KOPT-K1 (cell line): ENCODE results near the gene SBF1.

Experiments
- H3K27ac ChIP-seq: fragments of 200-600 bp; sonication (generic); 2 replicates; pipeline ENCODE4 v1.5.1; 2016; ENCODE audit warnings: antibody characterized with exemption, mild to moderate bottlenecking, low read depth, low read length; ENCODE audit not compliant: poor library complexity, severe bottlenecking
- H3K36me3 ChIP-seq: fragments of 200-600 bp; sonication (generic); 2 replicates; pipeline ENCODE4 v1.5.1; 2017; ENCODE audit warnings: antibody characterized with exemption, mild to moderate bottlenecking, low read length, moderate library complexity; ENCODE audit not compliant: insufficient read depth
- H3K9me3 ChIP-seq: fragments of 200-600 bp; sonication (generic); 2 replicates; pipeline ENCODE4 v1.5.1; 2017; ENCODE audit warnings: antibody characterized with exemption, low read length, mild to moderate bottlenecking; ENCODE audit not compliant: insufficient read depth, poor library complexity, severe bottlenecking

Gene SBF1

DNA sequence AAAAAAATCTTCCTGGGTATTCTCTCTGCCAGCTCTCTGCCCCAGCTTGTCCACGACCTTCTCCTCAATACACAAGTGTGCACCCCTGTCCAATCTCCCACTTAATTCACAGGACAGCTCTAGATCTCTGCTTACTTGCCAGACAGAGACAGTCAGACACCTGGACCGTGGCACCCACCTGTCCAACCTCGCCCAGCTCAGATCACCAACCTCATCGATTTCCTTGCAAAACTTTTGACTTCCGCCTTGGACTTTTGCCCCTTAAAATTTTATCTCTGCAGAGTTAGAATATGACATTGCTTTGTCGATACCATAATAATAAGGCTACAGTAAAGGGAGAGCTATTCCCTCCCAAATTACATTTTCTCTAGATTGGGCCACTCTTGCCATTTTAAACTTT, 22.3 kb upstream of the SBF1 start:
- no peak overlapping the region for H3K27ac ChIP-seq
- no peaks in the 10 kb centered on the region for H3K9me3 ChIP-seq
- no peaks in the 10 kb centered on the region for H3K36me3 ChIP-seq

DNA sequence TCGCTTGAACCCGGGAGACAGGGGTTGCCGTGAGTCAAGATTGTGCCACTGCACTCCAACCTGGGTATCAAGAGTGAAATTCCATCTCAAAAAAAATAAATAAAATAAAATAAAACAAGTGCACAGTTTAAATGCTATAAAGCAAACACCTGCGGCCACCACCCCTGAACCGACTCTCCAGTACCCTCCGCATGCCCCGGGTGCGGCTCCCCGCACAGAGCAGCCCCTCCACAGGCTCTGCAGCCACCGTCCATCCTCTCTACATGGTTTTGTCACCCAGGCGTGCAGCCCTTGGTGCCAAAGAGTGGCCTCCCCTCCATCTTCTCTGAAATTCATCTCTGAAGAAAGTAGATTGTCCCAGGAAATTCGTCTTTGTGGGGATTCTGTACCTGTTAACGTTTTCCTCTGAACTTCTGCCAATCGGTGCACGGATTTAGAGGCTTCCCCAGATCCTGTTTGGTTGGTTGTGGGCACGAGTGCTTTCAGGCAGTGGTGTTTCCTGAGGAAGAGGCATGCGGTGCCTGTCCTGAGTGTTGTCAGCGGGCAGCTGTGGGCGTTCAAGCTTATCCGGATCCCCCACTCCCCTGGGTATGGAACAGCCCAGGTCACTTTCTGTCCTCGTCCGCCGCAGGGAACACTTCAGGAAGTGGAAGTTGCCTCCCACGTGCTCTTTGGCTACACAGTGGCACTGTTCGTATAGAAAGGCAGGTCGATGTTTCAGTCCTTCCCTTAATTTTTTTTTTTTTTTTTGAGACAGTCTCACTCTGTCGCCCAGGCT, 15.9 kb upstream of the SBF1 start:
- H3K9me3 ChIP-seq: no peaks in the 10 kb centered on the region
- no peak overlapping the region for H3K27ac ChIP-seq
- H3K36me3 ChIP-seq: no peaks in the 10 kb centered on the region

GRCh38 chr22:50489363-50490243, 14.8 kb upstream of the SBF1 start:
- Histone ChIP-seq H3K9me3 (no peaks in the 10 kb centered on the region), H3K27ac (no peak overlapping the region), H3K36me3 (no peaks in the 10 kb centered on the region)

DNA sequence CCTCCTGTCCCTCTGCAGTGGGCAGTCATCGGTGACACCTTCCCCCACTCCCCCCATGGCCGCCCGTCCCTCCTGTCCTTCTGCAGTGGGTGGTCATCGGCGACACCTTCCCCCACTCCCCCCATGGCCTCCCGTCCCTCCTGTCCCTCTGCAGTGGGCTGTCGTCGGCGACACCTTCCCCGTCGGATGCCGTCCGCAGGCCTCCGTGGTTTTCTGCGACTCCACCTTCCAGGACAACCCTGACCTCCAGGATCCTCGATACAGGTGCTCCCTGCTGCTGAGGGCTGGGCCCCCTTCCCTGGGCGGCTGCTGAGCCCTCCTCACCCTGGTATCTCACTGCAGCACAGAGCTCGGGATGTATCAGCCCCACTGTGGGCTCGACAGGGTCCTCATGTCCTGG, 14.1 kb upstream of the SBF1 start:
- Histone ChIP-seq H3K36me3 (no peaks in the 10 kb centered on the region), H3K9me3 (no peaks in the 10 kb centered on the region), H3K27ac (no peak overlapping the region)

- Histone ChIP-seq H3K36me3 (no peaks in the 10 kb centered on the region), H3K27ac (no peak overlapping the region), H3K9me3 (no peaks in the 10 kb centered on the region)
Measured at GRCh38 chr22:50488006-50488677, 13.3 kb upstream of the SBF1 start.

DNA sequence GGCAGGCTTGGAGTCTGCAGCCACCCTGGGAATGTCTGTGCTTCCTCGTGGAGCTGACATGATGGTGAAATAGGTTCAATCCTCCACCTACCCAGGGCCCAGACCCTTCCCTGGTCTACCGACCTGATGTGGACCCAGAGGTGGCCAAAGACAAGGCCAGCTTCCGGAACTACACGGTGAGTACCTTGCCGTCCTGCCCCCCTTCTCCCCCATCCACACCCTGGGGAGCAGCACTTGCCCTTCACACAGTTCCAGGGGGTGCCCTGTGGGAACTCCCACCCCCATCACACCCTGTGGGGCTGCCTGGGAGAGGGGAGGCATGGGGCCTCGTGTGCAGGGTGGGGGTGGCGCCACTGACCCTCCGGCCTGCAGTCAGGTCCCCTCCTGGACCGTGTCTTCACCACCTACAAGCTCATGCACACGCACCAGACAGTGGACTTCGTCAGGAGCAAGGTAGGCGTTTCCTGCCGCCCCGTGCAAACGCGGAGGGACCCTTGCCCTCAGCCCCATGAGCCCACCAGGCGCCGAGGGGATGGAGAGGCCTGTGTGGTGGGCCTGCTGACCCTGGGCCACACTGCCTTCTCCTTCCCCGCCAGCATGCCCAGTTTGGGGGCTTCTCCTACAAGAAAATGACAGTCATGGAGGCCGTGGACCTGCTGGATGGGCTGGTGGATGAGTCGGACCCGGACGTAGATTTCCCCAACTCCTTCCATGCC, 12.6 kb upstream of the SBF1 start:
- Histone ChIP-seq H3K27ac (no peak overlapping the region), H3K9me3 (no peaks in the 10 kb centered on the region)

GRCh38 chr22:50486561-50487289, 11.9 kb upstream of the SBF1 start, which contains the start of gene MIOX:
MIOX (plus strand) TSS chr22:50486859; CDS start chr22:50486898, 39 bp downstream.
- Histone ChIP-seq H3K9me3 (no peaks in the 10 kb centered on the region), H3K27ac (no peak within 1 kb of the TSS)

More for the DNA sequence above, 12.6 kb upstream of the SBF1 start:
- H3K36me3 ChIP-seq: no peaks in the 10 kb centered on the region

DNA sequence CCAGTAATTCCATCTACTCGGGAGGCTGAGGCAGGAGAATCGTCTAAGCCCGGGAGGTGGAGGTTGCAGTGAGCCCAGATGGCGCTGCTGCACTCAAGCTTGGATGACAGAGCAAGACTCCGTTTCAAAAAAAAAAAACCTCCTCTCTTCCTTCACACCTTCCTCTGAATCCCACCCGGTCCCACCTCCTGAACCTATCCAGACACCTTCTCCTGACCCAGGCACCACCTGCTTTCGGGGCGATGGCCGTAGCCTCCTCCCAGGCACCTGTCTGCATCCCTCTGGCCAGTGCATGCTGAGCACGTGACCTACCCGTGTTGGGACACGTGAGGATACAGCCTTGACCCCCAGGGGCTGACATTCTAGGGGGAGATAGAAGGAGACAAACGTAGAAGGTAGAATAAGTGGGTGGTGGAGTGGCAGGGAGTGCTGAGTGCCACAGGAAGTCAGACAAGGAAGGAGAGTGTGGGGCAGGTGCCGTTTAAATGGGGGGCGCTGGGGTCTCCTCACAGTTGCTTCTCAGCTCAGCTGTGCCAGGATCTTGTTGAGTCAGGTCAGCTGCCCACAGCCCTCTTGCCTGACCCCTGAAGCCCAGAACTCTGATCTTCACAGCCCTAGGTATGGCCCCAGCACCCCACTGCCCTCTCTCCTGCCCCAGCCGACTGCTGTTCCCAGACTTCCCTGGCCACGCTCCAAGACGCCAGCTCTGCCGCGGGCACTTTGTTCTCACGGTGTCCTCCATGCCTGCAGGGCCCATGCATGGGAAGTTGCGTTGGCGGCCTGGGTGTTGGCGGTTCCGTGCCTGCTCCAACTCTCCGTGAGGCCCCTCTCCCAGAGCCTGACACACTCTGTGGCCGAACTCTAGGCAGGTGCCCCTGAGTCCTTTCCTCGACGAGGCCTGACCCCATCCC, 10.6 kb upstream of the SBF1 start:
- Histone ChIP-seq H3K9me3 (no peaks in the 10 kb centered on the region), H3K27ac (no peak overlapping the region), H3K36me3 (no peaks in the 10 kb centered on the region)

More at GRCh38 chr22:50486561-50487289, 11.9 kb upstream of the SBF1 start, which contains the start of gene MIOX:
- H3K36me3 ChIP-seq: no peaks in the 10 kb centered on the region

DNA sequence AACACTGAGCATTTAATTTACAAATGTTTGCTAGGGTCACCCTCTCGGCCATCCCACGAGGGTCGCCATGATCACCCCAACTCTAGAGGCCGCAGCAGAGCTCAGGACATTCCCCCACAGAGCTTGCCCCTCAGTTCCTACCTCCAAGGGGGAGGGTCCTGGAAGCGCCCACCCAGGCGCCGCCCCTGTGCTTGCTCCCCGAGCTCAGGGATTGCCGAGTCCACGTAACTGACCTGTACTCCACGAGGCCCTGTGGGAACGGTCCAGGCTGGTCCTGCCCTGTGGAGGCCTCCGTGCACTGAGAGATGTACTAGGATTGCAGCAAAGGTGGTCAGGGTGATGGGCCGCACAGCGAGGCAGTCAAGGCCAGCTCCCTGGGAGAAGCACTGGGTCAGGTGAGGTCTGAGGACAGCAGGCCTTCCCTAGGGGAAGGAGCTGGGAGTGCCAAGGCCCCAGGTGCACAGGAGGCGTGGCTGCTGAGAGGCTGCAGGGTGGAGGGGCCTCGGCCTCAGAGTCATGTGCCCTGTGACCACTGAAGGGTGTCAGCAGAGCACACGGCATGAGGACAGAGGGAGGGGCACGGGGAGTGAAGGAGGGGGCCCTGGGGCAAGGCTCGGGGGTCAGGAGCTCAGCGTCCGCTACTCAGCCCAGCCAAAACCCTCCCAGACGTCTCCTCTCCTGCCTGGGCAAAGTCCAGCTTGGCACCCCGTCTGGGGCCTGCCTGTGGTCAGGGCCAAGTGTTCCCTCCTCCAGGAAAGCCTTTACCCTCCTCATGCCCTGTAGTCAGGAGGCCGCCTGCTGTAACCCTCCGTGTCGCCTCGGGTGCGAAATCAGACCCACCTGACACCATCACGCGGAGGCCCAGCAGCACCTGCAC, 9.4 kb upstream of the SBF1 start:
- Histone ChIP-seq H3K36me3 (no peaks in the 10 kb centered on the region), H3K27ac (no peak overlapping the region), H3K9me3 (no peaks in the 10 kb centered on the region)

DNA sequence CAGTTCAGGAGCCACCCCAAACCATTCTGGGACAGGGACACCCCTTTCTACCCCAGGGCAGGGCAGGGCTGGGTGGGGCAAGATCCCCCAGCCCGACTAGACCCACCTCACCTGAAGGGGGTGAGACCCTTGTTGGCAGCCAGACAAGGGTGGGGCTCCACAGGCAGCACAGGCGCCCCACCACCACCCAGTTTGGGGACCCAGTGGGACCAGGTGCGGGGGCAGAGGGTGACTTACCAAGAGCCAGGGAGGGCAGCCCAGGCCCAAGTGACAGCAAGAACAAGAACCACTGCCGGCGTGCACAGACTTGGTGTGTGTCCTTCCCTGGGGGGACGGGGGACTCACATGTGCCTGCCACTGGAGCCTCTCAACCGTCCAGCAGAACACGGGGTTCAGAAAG, 8.7 kb upstream of the SBF1 start:
- Histone ChIP-seq H3K27ac (no peak overlapping the region), H3K9me3 (no peaks in the 10 kb centered on the region), H3K36me3 (no peaks in the 10 kb centered on the region)

DNA sequence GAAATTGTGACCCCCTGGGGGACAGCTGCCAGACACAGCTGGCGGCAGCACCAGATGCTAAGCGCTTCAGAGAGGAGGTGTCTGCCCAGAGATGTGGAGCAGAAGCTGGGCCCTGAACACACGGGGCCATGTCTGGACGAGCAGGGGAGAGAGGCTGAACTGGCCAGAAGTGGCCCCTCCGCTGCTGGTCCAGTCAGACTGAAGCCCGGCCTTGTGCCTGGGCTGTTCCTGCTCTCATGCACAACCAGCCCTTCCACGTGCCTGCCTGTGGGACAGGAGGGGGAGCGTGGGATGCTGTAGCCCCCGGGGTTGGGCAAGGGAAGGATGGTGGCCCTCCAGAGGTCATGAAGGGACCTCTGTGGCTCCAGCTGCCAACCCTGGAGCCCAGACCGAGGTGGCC, 8.3 kb upstream of the SBF1 start:
- no peaks in the 10 kb centered on the region for H3K9me3 ChIP-seq
- no peak overlapping the region for H3K27ac ChIP-seq
- no peaks in the 10 kb centered on the region for H3K36me3 ChIP-seq

DNA sequence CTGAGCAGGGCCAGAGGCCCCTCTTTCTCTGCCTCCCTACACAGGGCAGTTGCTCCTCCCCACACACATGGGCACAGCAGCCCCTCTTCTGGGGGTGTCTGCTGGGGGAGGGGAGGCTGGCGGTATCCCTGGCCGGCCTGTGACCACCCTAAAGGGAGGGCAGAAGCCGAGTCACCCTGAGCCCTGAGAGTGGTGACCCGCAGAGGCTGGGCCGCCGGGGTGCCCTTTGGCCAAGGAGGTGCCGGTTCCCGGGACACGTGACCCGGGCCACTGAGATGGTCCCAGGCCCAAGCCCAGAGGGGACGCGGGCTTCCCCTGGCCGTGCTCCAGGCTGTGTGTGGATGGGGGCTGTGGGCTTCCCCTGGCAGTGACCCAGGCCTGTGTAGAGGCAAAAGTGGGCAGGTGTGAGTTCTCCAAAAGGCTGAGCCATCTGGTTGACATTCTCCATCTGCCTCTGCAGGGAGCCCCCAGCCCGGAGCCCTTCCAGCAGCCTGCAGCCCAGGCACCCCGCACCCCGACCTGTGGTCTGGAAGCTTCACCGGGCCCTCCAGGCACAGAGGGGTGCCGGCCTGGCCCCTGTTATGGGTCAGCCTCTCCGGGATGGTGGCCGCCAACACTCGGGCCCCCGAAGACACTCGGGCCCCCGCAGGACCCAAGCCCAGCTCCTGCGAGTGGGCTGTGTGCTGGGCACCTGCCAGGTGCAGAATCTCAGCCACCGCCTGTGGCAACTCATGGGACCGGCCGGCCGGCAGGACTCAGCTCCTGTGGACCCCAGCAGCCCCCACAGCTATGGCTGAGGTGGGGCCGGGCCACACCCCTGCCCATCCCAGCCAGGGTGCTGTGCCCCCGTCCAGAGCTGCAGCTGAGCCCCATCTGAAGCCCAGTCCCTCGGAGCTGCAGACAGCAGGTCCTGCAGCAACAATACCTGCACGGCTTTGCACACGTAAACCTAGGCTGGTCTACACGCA, 7.6 kb upstream of the SBF1 start:
- no peaks in the 10 kb centered on the region for H3K9me3 ChIP-seq
- no peaks in the 10 kb centered on the region for H3K36me3 ChIP-seq
- H3K27ac ChIP-seq: no peak overlapping the region
